Mesothelial cell of epicardium (in vitro differentiated cells): ENCODE data around the gene CELA3B. TPM values are rescaled to one million over a fixed set of nuclear protein-coding genes. Genes with fewer than 3 reads are reported as not detected.

Experiments used
- DNase-seq, 2 experiments: peaks; one replicate each; pipeline ENCODE4 v3.0.0; 2021; ENCODE audit warnings: low spot score in 2 of 2; ENCODE audit not compliant: unreplicated experiment in 2 of 2
- H3K27ac Mint-ChIP-seq: 2 replicates; pipeline ENCODE4 v1.8.0; 2021; ENCODE audit warnings: mixed read lengths
- H3K27me3 Mint-ChIP-seq: 2 replicates; pipeline ENCODE4 v1.8.0; 2021; ENCODE audit warnings: low read depth, mixed read lengths
- H3K36me3 Mint-ChIP-seq: 2 replicates; pipeline ENCODE4 v1.8.0; 2021; ENCODE audit warnings: mixed read lengths
- H3K4me1 Mint-ChIP-seq: 2 replicates; pipeline ENCODE4 v1.8.0; 2021; ENCODE audit warnings: mixed read lengths
- H3K4me3 Mint-ChIP-seq: 2 replicates; pipeline ENCODE4 v1.8.0; 2021; ENCODE audit warnings: mild to moderate bottlenecking, moderate library complexity, mixed read lengths
- H3K9me3 Mint-ChIP-seq: 2 replicates; pipeline ENCODE4 v1.8.0; 2021; ENCODE audit warnings: mixed read lengths
- CTCF ChIP-seq: fragments of 200-600 bp; sonication (generic); IDR thresholded peaks from one replicate; pipeline ENCODE4 v1.5.0; 2021; ENCODE audit warnings: antibody characterized with exemption; ENCODE audit not compliant: unreplicated experiment
- total RNA-seq: library from RNA; stranded (reverse); gene quantifications from 3 replicates; pipeline ENCODE4 v1.2.1, GENCODE V29; 2021

The CELA3B gene
- total RNA-seq, 1 donor from 2014 or later = not detected

- no peak for DNase-seq
- peak overlapping the region; percentile 67 for H3K27ac Mint-ChIP-seq
- no peak for TF ChIP-seq CTCF
- H3K27me3 Mint-ChIP-seq = no peaks in the 10 kb centered on the region
- peaks cover 62% of the 10 kb centered on the region for H3K4me1 Mint-ChIP-seq
- H3K9me3 Mint-ChIP-seq = no peaks in the 10 kb centered on the region
- no peak overlapping the region for H3K4me3 Mint-ChIP-seq
- H3K36me3 Mint-ChIP-seq = no peaks in the 10 kb centered on the region
Observed at GRCh38 chr1:21932127-21932526, 44.7 kb upstream of the CELA3B start.

DNA sequence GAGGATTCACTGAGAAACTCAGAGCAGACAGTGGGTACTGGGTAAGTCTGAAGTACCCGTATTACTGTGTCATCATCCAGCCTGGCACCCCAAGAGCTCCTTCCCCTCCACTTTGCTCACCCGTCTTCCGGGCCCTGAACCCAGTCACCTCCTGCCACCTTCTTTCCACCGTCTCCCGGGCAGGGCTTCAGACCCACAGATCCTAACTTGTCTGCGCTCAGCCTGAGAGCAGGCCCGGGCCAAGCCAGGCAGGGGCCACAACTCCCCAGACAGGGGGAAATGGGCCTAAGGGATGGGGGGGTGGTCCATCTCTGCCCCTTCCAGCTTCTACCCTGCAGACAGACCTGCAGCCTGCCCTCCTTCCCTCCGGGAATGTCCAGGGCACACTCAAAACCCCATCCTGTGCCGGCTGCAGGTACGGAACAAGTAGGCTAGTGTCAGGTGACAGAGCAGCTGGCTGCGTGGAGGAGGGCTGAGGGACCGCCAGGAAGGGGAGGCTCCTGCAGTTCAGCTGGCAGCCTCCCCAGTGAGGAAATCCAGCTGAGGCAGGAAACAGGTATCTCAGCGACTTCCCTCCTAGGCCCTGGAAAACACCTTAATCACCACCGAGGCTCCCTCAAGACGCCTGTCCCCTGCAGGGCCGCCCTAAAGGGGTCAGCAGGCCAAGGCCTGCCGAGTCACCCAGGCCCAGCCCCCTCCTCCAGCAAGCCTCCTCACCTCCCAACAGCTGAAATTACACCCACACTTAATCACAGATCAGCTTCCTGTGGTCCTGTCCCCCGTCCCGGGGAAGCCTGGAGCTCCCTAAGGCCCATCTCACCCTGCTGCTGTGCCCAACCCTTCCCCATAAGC is 43.2 kb upstream of the CELA3B start:
- TF ChIP-seq CTCF = no peak
- DNase-seq = no peak
- H3K36me3 Mint-ChIP-seq = no peaks in the 10 kb centered on the region
- no peaks in the 10 kb centered on the region for H3K27me3 Mint-ChIP-seq
- H3K4me3 Mint-ChIP-seq = peak overlapping the region; percentile 24
- H3K4me1 Mint-ChIP-seq = peaks cover 71% of the 10 kb centered on the region
- H3K27ac Mint-ChIP-seq = peak overlapping the region; percentile 89
- H3K9me3 Mint-ChIP-seq = no peaks in the 10 kb centered on the region

DNA sequence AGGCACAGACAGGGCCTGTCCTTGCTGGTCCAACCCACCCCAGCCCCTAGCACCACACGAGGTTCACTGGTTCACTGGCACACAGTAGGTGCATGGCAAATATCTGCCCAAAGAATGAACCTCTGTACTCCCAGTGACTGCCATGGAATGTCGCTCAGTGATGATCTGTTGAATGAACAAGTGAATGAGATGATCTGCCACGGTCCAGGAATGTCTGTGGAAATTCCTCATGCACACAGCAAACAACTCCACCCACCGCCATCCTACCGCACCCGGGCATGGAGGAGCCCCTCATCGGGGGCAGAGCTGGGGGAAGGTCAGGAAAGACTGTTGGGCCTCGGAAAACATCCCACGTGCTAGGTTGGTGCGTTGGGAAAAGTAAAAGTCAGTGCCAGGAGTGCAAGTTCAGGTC is 41.4 kb upstream of the CELA3B start:
- H3K36me3 Mint-ChIP-seq = no peaks in the 10 kb centered on the region
- TF ChIP-seq CTCF = no peak
- H3K4me3 Mint-ChIP-seq = peak overlapping the region; percentile 76
- H3K27ac Mint-ChIP-seq = peak overlapping the region; percentile 97
- H3K9me3 Mint-ChIP-seq = no peaks in the 10 kb centered on the region
- H3K27me3 Mint-ChIP-seq = no peaks in the 10 kb centered on the region
- no peak for DNase-seq
- H3K4me1 Mint-ChIP-seq = peaks cover 78% of the 10 kb centered on the region

GRCh38 chr1:21935891-21936365 is 40.9 kb upstream of the CELA3B start:
- Mint-ChIP-seq H3K27ac (peak overlapping the region; percentile 97), H3K27me3 (no peaks in the 10 kb centered on the region), H3K4me1 (peaks cover 74% of the 10 kb centered on the region), H3K4me3 (peak overlapping the region; percentile 76), H3K9me3 (no peaks in the 10 kb centered on the region), H3K36me3 (no peaks in the 10 kb centered on the region)
- DNase-seq = no peak
- no peak for TF ChIP-seq CTCF

GRCh38 chr1:21936366-21937031 is 40.3 kb upstream of the CELA3B start:
- Mint-ChIP-seq H3K4me3 (peak overlapping the region; percentile 76), H3K9me3 (no peaks in the 10 kb centered on the region), H3K27ac (peak overlapping the region; percentile 97), H3K36me3 (no peaks in the 10 kb centered on the region), H3K4me1 (peaks cover 69% of the 10 kb centered on the region), H3K27me3 (no peaks in the 10 kb centered on the region)
- no peak for TF ChIP-seq CTCF
- peak in 1 of 2 experiments; percentile 55 for DNase-seq
